Osteoblast (primary cell): Measurements from ENCODE around the gene GPR62. TPM values are rescaled to one million over a fixed set of nuclear protein-coding genes. Genes with fewer than 3 reads are reported as not detected.

ENCODE experiments used
- DNase-seq: peaks from one replicate; pipeline ENCODE4 v3.0.0; 2011; ENCODE audit warnings: low spot score, mixed read lengths; ENCODE audit not compliant: insufficient read length; ENCODE audit errors: missing footprints
- H2AFZ ChIP-seq: 2 replicates; pipeline ENCODE4 v1.6.0; 2011; ENCODE audit warnings: mild to moderate bottlenecking, low read length
- H3K27ac ChIP-seq: 2 replicates; pipeline ENCODE4 v1.5.1; 2011; ENCODE audit warnings: mild to moderate bottlenecking, low read depth, low read length, moderate library complexity
- H3K27me3 ChIP-seq: 2 replicates; pipeline ENCODE4 v1.6.0; 2012; ENCODE audit warnings: mild to moderate bottlenecking, control low read depth, inconsistent platforms, low read length, moderate library complexity; ENCODE audit not compliant: insufficient read depth
- H3K36me3 ChIP-seq: 2 replicates; pipeline ENCODE4 v1.5.1; 2011; ENCODE audit warnings: mild to moderate bottlenecking, low read length, control low read depth, moderate library complexity; ENCODE audit not compliant: insufficient read depth
- H3K4me1 ChIP-seq: 2 replicates; pipeline ENCODE4 v1.5.1; 2011; ENCODE audit warnings: mild to moderate bottlenecking, low read length, control low read depth, moderate library complexity; ENCODE audit not compliant: insufficient read depth
- H3K4me2 ChIP-seq: 2 replicates; pipeline ENCODE4 v1.6.0; 2011; ENCODE audit warnings: mild to moderate bottlenecking, low read length; ENCODE audit not compliant: insufficient read depth
- H3K4me3 ChIP-seq: fragments of 200-600 bp; sonication (generic); 3 replicates; pipeline ENCODE4 v1.5.1; 2012; ENCODE audit warnings: mild to moderate bottlenecking, low read length, inconsistent platforms; ENCODE audit not compliant: insufficient read depth
- H3K79me2 ChIP-seq: 2 replicates; pipeline ENCODE4 v1.6.0; 2012; ENCODE audit warnings: mild to moderate bottlenecking, low read length, control low read depth, inconsistent platforms; ENCODE audit not compliant: insufficient read depth
- H3K9me3 ChIP-seq: 2 replicates; pipeline ENCODE4 v1.5.1; 2011; ENCODE audit warnings: low read depth, low read length, control low read depth
- H4K20me1 ChIP-seq: 2 replicates; pipeline ENCODE4 v1.6.0; 2012; ENCODE audit warnings: mild to moderate bottlenecking, low read length, control low read depth; ENCODE audit not compliant: insufficient read depth
- total RNA-seq: library from RNA; depleted of rRNA; stranded (reverse); fragments of >200 nt; gene quantifications from 2 replicates; pipeline ENCODE4 v1.2.3, GENCODE V29; 2012
- TF ChIP-seq, protein P1 (sequence below): IDR thresholded peaks from 2 replicates; pipeline ENCODE4 v1.5.1; 2011; ENCODE audit warnings: mild to moderate bottlenecking, low read depth, low read length, moderate library complexity; ENCODE audit errors: extremely low read depth

GPR62 gene
- total RNA-seq, 1 donor: not detected

DNA sequence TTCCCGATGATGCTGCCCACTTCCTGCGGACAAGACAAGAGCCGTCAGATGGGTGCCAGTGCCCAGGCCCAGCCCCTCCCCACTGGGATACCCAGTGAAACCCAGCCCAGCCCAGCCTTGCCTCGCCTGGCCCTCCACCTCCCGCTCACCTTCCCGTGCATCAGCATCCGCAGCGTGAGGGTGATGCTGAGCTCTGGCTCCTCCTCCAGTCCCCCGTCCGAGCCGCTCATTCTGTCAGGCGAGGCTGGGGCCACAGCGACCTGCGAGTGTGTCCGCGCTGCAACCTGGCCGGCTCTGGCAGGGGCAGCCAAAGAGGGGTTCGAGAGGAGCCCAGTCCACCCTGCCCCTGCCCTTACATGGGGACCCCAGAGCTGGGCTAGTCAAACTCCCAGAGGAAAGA is 5.8 kb downstream of the GPR62 start:
- peaks cover 10% of the 10 kb centered on the region for H3K36me3 ChIP-seq
- peaks cover 17% of the 10 kb centered on the region for H4K20me1 ChIP-seq
- no peaks in the 10 kb centered on the region for H3K4me1 ChIP-seq
- H3K4me3 ChIP-seq: no peak overlapping the region
- TF ChIP-seq, protein P1, sequence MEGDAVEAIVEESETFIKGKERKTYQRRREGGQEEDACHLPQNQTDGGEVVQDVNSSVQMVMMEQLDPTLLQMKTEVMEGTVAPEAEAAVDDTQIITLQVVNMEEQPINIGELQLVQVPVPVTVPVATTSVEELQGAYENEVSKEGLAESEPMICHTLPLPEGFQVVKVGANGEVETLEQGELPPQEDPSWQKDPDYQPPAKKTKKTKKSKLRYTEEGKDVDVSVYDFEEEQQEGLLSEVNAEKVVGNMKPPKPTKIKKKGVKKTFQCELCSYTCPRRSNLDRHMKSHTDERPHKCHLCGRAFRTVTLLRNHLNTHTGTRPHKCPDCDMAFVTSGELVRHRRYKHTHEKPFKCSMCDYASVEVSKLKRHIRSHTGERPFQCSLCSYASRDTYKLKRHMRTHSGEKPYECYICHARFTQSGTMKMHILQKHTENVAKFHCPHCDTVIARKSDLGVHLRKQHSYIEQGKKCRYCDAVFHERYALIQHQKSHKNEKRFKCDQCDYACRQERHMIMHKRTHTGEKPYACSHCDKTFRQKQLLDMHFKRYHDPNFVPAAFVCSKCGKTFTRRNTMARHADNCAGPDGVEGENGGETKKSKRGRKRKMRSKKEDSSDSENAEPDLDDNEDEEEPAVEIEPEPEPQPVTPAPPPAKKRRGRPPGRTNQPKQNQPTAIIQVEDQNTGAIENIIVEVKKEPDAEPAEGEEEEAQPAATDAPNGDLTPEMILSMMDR: no peak
- no peak for DNase-seq
- no peak overlapping the region for H3K4me2 ChIP-seq
- H3K27me3 ChIP-seq: no peaks in the 10 kb centered on the region
- H3K9me3 ChIP-seq: no peaks in the 10 kb centered on the region
- no peak overlapping the region for H3K27ac ChIP-seq
- H3K79me2 ChIP-seq: peaks cover 8% of the 10 kb centered on the region
- H2AFZ ChIP-seq: no peak overlapping the region

DNA sequence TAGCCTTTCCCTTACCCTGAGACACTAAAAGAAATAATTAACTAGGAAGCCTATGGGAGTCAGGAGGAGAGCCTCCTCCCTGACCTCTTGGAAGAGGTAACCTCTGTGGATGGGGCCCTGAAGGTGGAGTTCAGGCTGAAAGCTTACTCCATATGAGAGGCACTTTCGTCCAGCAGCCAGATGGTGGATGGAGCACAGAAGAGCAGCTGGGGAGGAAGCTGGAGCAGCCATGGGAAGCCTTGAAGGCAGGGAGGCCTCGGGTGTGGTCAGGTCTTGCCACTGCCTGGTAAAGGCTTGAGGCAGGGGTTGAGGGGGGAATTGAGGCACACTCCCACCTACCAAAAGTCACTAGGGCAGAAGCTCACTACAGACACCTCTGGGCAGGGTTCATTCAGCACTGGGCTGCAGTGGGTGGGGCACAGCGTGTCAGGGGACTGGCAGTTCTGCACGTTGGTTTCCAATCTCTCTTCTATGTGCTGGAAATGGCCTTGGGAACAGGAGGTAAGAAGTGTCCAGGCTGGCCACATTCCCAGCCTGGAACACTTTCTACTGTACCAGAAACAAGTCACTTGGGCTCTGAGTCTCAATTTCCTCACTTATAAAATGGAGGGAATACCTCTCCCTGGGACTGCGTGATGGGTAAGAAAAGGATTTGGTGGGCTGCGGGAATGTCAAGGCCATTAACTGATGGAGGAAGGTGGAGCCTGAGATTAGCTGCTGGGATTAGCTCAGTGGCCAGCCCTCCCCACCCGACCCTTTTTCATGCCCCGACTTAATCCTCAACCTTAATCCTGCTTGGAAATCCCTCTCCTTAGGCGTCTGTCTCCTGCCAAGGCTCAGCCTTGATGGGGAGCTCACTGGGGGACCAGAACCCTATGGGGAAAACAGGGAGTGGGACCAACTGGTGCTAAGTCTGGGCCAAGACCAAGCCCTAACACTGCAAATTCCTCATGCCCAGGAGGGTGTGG is 6.7 kb downstream of the GPR62 start:
- Histone ChIP-seq H3K4me2 (no peak overlapping the region), H3K4me1 (peaks cover 3% of the 10 kb centered on the region)

DNA sequence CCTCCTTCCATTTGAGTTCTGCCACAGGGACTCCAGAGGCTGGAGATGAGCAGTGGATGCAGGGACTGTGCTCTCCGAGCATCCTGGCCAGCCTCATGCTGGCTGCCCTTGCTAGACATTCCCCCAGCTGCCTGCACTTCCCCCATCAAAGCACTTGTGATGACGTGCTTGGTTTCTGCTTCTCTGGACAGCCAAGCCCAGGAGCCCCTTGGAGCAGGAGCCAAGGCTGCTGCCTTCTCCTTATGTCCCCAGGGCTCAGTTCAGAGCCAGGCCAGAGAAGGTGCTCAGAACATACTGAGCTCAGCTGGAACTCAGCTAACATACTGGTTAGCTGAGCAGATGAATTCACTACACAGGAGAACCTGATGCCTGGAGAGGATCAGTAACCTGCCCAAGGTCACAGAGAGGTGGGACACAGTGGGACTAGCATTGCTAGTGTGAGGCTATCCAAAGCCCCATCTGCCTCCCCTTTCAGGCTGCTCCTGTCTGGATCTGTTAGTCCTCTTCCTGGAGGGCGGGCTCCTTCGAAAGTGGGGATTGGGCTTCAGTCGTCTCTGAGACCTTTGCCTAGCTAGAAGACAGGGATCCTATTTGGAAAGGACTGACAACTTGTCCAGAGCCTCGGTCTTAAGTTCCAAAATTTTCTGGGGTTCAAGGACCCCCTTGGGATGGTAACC is 7.8 kb downstream of the GPR62 start:
- H3K27ac ChIP-seq: no peak overlapping the region
- peaks cover 10% of the 10 kb centered on the region for H3K36me3 ChIP-seq
- no peak for DNase-seq
- H3K4me2 ChIP-seq: no peak overlapping the region
- H2AFZ ChIP-seq: no peak overlapping the region
- H3K27me3 ChIP-seq: no peaks in the 10 kb centered on the region
- H3K4me3 ChIP-seq: no peak overlapping the region
- peaks cover 17% of the 10 kb centered on the region for H4K20me1 ChIP-seq
- peaks cover 12% of the 10 kb centered on the region for H3K79me2 ChIP-seq
- H3K4me1 ChIP-seq: peaks cover 4% of the 10 kb centered on the region
- H3K9me3 ChIP-seq: no peaks in the 10 kb centered on the region
- TF ChIP-seq, protein P1: no peak

More for the DNA sequence above, 6.7 kb downstream of the GPR62 start:
- TF ChIP-seq, protein P1: no peak
- Histone ChIP-seq H3K4me3 (no peak overlapping the region), H4K20me1 (peaks cover 17% of the 10 kb centered on the region), H3K79me2 (peaks cover 11% of the 10 kb centered on the region), H2AFZ (no peak overlapping the region), H3K27ac (no peak overlapping the region), H3K27me3 (no peaks in the 10 kb centered on the region), H3K9me3 (no peaks in the 10 kb centered on the region), H3K36me3 (peaks cover 10% of the 10 kb centered on the region)
- peak; percentile 78 for DNase-seq

DNA sequence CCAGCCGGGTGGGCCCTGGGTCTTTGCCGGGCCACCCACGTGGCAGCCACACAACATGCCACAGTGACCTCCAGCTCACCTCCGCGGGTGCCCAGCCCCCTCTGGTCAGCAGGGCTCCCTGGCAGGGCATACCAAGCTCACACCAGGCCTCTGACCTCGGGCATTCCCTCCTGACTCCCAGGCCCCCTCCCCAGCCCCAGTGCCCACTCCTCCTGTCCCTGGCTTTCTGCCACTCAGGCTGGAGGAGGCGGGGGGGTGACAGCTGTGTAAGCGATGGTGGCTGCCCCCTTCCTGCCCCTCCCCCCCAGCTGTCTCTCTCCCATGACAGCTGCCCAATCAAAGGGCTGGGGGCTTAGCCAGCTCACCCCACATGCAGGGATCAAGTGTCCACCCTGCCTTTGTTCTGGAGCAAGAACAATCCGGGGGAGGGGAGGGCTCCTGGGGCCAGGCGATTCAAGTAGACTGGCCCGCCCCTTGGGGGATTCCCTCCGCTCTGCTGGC is 8.8 kb downstream of the GPR62 start:
- Histone ChIP-seq H3K27ac (no peak overlapping the region), H3K4me1 (peaks cover 9% of the 10 kb centered on the region), H3K36me3 (peaks cover 9% of the 10 kb centered on the region), H2AFZ (no peak overlapping the region), H3K4me2 (no peak overlapping the region), H3K4me3 (no peak overlapping the region), H4K20me1 (peaks cover 22% of the 10 kb centered on the region), H3K9me3 (no peaks in the 10 kb centered on the region), H3K27me3 (no peaks in the 10 kb centered on the region), H3K79me2 (peaks cover 12% of the 10 kb centered on the region)
- TF ChIP-seq, protein P1: no peak
- DNase-seq: no peak
